Measurements from ENCODE around the gene PTPRU.

The PTPRU gene

DNA sequence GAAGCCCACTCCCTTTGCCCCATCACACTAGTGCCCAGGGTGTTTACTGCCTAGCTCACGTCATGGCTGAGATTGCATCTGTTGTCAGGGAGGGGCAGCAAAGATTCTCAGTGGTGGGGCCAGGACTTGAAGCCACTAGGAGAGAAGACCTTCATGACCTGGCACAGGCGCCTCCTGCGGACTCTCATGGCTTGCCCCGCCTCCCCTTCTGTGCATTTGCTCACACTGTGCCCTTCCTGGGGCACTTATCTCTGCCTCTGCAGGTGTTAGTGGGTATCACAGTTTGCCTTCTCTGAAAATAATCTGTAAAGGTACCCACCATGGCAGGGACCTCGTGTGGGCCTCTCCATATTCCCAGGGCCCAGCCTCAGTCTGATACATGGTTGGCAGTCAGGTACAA is 20.1 kb downstream of the PTPRU start:
- H3K79me2 ChIP-seq (ENCODE audit: low read length): no peaks in the 10 kb centered on the region
- H3K4me1 ChIP-seq (ENCODE audit: low read length): no peaks in the 10 kb centered on the region
- H3K4me2 ChIP-seq (ENCODE audit: low read depth, low read length): no peak overlapping the region
- peaks cover 86% of the 10 kb centered on the region for H3K27me3 ChIP-seq (replicated peaks; ENCODE audit: insufficient read depth, low read length)
- H2AFZ ChIP-seq (ENCODE audit: low read length): no peak overlapping the region
- H3K9me2 ChIP-seq (replicated peaks; ENCODE audit: insufficient read depth, low read length): no peaks in the 10 kb centered on the region
- H3F3A ChIP-seq (ENCODE audit: insufficient read depth, low read length): no peaks in the 10 kb centered on the region
- H4K20me1 ChIP-seq (ENCODE audit: insufficient read depth, low read length): no peaks in the 10 kb centered on the region
- H3K4me3 ChIP-seq (ENCODE audit: low read length): no peak overlapping the region
- H3K9me3 ChIP-seq (replicated peaks; ENCODE audit: insufficient read depth, low read length): no peaks in the 10 kb centered on the region
- no peak overlapping the region for H3K27ac ChIP-seq (ENCODE audit: low read length)
- no peaks in the 10 kb centered on the region for H3K36me3 ChIP-seq (replicated peaks; ENCODE audit: insufficient read depth, low read length)
- no peak for DNase-seq
- no peak overlapping the region for H3K9ac ChIP-seq (ENCODE audit: low read length)
- TF ChIP-seq EZH2 (optimal IDR thresholded peaks at IDR 0.05; ENCODE audit: low read depth, low read length) (no peak), EZH2phosphoT487 (IDR thresholded peaks at IDR 0.05; ENCODE audit: low read length) (no peak)
- TF ChIP-seq, protein P1, sequence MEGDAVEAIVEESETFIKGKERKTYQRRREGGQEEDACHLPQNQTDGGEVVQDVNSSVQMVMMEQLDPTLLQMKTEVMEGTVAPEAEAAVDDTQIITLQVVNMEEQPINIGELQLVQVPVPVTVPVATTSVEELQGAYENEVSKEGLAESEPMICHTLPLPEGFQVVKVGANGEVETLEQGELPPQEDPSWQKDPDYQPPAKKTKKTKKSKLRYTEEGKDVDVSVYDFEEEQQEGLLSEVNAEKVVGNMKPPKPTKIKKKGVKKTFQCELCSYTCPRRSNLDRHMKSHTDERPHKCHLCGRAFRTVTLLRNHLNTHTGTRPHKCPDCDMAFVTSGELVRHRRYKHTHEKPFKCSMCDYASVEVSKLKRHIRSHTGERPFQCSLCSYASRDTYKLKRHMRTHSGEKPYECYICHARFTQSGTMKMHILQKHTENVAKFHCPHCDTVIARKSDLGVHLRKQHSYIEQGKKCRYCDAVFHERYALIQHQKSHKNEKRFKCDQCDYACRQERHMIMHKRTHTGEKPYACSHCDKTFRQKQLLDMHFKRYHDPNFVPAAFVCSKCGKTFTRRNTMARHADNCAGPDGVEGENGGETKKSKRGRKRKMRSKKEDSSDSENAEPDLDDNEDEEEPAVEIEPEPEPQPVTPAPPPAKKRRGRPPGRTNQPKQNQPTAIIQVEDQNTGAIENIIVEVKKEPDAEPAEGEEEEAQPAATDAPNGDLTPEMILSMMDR (IDR thresholded peaks at IDR 0.05; ENCODE audit: low read length): peak; percentile 22

DNA sequence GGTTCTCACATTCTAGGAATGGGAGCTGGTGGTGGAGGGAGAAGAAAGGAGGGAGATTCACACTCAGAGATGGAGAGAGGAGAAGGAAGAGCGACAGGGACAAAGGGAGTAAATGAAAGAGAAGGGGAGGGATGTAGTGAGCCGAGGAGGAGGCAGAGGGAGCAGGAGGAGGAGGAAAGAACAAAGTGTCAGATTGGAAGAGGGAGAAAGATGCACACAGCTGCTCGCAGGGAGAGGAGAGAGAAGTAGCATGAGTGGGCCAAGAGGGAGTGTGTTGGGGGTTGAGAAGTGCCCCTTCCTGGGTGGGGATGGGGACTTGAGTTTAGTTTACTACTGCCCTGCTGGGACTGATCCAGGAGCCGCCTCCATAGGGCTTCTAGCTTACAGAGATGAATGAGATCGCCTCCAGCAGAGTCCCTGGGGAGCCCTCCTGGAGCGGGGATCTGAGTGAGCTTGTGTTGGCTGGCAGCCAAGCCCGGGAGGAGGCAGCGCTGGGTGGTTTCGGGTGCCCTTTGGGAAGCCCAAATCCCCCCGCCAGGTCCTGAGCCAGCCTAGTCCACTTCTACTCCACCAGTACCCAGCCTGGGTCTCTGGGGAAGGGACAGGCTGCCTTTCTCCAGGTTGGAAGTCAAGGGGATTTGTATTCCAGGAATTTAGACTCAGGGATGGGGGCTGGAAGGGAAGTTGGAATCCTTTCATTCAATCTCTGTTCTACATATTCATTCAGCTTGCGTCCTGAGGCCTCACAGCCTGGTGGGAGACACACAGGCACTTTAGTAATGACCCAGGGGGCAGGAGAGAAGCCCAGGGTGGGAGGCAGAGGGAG is 20.9 kb downstream of the PTPRU start:
- Histone ChIP-seq H2AFZ (ENCODE audit: low read length) (no peak overlapping the region), H3K4me2 (ENCODE audit: low read depth, low read length) (no peak overlapping the region), H3K27me3 (replicated peaks; ENCODE audit: insufficient read depth, low read length) (peaks cover 88% of the 10 kb centered on the region), H3K9me2 (replicated peaks; ENCODE audit: insufficient read depth, low read length) (no peaks in the 10 kb centered on the region), H4K20me1 (ENCODE audit: insufficient read depth, low read length) (no peaks in the 10 kb centered on the region), H3F3A (ENCODE audit: insufficient read depth, low read length) (no peaks in the 10 kb centered on the region), H3K9ac (ENCODE audit: low read length) (no peak overlapping the region), H3K4me1 (ENCODE audit: low read length) (no peaks in the 10 kb centered on the region), H3K9me3 (replicated peaks; ENCODE audit: insufficient read depth, low read length) (no peaks in the 10 kb centered on the region), H3K36me3 (replicated peaks; ENCODE audit: insufficient read depth, low read length) (no peaks in the 10 kb centered on the region), H3K79me2 (ENCODE audit: low read length) (no peaks in the 10 kb centered on the region), H3K4me3 (ENCODE audit: low read length) (no peak overlapping the region), H3K27ac (ENCODE audit: low read length) (no peak overlapping the region)
- no peak for DNase-seq
- no peak for TF ChIP-seq EZH2phosphoT487 (IDR thresholded peaks at IDR 0.05; ENCODE audit: low read length)
- TF ChIP-seq, protein P1 (IDR thresholded peaks at IDR 0.05; ENCODE audit: low read length): no peak
- TF ChIP-seq EZH2 (optimal IDR thresholded peaks at IDR 0.05; ENCODE audit: low read depth, low read length): no peak

DNA sequence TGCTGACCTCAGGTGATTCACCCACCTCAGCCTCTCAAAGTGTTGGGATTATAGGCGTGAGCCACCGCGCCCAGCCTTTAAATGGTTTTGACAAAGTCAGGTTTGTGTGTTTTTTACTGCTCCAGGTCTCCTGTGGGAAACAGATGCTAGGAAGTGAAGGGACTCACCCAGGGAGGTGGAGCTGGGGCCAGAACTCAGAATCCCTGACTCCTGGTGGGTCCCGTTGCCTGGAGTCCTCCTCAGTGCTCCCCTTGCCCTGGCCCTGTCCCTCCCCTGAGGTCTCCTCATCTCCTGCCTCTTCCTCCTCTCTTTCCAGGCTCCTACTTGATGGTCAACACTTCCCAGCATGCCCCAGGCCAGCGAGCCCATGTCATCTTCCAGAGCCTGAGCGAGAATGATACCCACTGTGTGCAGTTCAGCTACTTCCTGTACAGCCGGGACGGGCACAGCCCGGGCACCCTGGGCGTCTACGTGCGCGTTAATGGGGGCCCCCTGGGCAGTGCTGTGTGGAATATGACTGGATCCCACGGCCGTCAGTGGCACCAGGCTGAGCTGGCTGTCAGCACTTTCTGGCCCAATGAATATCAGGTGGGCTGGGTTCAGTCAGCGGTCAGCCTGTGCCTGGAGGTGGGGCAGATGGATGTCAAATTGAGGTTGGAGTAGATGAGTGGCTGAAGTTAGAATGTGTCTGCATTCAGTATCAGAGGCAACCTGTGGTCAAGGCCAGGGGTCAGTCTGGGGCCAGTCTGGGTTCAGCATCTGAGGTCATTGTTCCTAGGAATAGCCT is 22.1 kb downstream of the PTPRU start:
- H3K4me1 ChIP-seq (ENCODE audit: low read length): no peaks in the 10 kb centered on the region
- H3K36me3 ChIP-seq (replicated peaks; ENCODE audit: insufficient read depth, low read length): no peaks in the 10 kb centered on the region
- TF ChIP-seq, protein P1 (IDR thresholded peaks at IDR 0.05; ENCODE audit: low read length): no peak
- TF ChIP-seq EZH2phosphoT487 (IDR thresholded peaks at IDR 0.05; ENCODE audit: low read length): no peak
- TF ChIP-seq EZH2 (optimal IDR thresholded peaks at IDR 0.05; ENCODE audit: low read depth, low read length): no peak
- no peaks in the 10 kb centered on the region for H3K9me2 ChIP-seq (replicated peaks; ENCODE audit: insufficient read depth, low read length)
- H3F3A ChIP-seq (ENCODE audit: insufficient read depth, low read length): no peaks in the 10 kb centered on the region
- H3K4me3 ChIP-seq (ENCODE audit: low read length): no peak overlapping the region
- H3K79me2 ChIP-seq (ENCODE audit: low read length): no peaks in the 10 kb centered on the region
- H3K27me3 ChIP-seq (replicated peaks; ENCODE audit: insufficient read depth, low read length): peaks cover 88% of the 10 kb centered on the region
- no peak overlapping the region for H3K9ac ChIP-seq (ENCODE audit: low read length)
- no peaks in the 10 kb centered on the region for H4K20me1 ChIP-seq (ENCODE audit: insufficient read depth, low read length)
- H3K9me3 ChIP-seq (replicated peaks; ENCODE audit: insufficient read depth, low read length): no peaks in the 10 kb centered on the region
- H2AFZ ChIP-seq (ENCODE audit: low read length): no peak overlapping the region
- no peak for DNase-seq
- H3K4me2 ChIP-seq (ENCODE audit: low read depth, low read length): no peak overlapping the region
- H3K27ac ChIP-seq (ENCODE audit: low read length): no peak overlapping the region
